ENCODE data around the gene POC1A.

Gene POC1A

GRCh38 chr3:52143616-52144015, 10.6 kb downstream of the POC1A start:
- Histone ChIP-seq H3K27ac (ENCODE audit: low read length) (no peak overlapping the region), H3K4me2 (ENCODE audit: low read length) (no peak overlapping the region), H4K20me1 (ENCODE audit: insufficient read depth, low read length) (peaks cover 19% of the 10 kb centered on the region), H3K9me3 (ENCODE audit: insufficient read depth, low read length) (no peaks in the 10 kb centered on the region), H3K4me1 (ENCODE audit: low read length) (peaks cover 2% of the 10 kb centered on the region; the same call in 1 of the 2 replicates), H3K9ac (ENCODE audit: low read length) (no peak overlapping the region), H3K36me3 (replicated peaks; ENCODE audit: low read depth, low read length) (peaks cover 55% of the 10 kb centered on the region), H2AFZ (ENCODE audit: low read depth, low read length) (no peak overlapping the region), H3K4me3 (ENCODE audit: low read length) (no peak overlapping the region), H3K79me2 (ENCODE audit: low read length) (no peaks in the 10 kb centered on the region), H3K27me3 (ENCODE audit: low read depth, low read length) (no peaks in the 10 kb centered on the region)
- no peak for TF ChIP-seq CTCF (IDR thresholded peaks at IDR 0.05; ENCODE audit: low read depth, low read length)
- no peak for TF ChIP-seq EZH2phosphoT487 (IDR thresholded peaks at IDR 0.05; ENCODE audit: low read depth)

- no peak overlapping the region for H3K9ac ChIP-seq (ENCODE audit: low read length)
These were observed 11.1 kb downstream of the POC1A start for GRCh38 chr3:52143156-52143555.

GRCh38 chr3:52141751-52142150, 12.5 kb downstream of the POC1A start:
- no peak overlapping the region for H3K9ac ChIP-seq (ENCODE audit: low read length)
- TF ChIP-seq EZH2phosphoT487 (IDR thresholded peaks at IDR 0.05; ENCODE audit: low read depth) (no peak), CTCF (IDR thresholded peaks at IDR 0.05; ENCODE audit: low read depth, low read length) (no peak)
- H3K79me2 ChIP-seq (ENCODE audit: low read length), result no peaks in the 10 kb centered on the region
- H3K4me2 ChIP-seq (ENCODE audit: low read length), result no peak overlapping the region
- no peak overlapping the region for H3K4me3 ChIP-seq (ENCODE audit: low read length)
- H2AFZ ChIP-seq (ENCODE audit: low read depth, low read length), result no peak overlapping the region
- no peaks in the 10 kb centered on the region for H3K27me3 ChIP-seq (ENCODE audit: low read depth, low read length)
- no peaks in the 10 kb centered on the region for H3K9me3 ChIP-seq (ENCODE audit: insufficient read depth, low read length)
- H3K36me3 ChIP-seq (replicated peaks; ENCODE audit: low read depth, low read length), result peaks cover 48% of the 10 kb centered on the region
- peaks cover 2% of the 10 kb centered on the region; the same call in 1 of the 2 replicates for H3K4me1 ChIP-seq (ENCODE audit: low read length)
- no peak overlapping the region for H3K27ac ChIP-seq (ENCODE audit: low read length)
- H4K20me1 ChIP-seq (ENCODE audit: insufficient read depth, low read length), result peaks cover 19% of the 10 kb centered on the region

More at GRCh38 chr3:52143156-52143555, 11.1 kb downstream of the POC1A start:
- peaks cover 2% of the 10 kb centered on the region; the same call in 1 of the 2 replicates for H3K4me1 ChIP-seq (ENCODE audit: low read length)
- no peak overlapping the region for H3K4me3 ChIP-seq (ENCODE audit: low read length)
- peaks cover 19% of the 10 kb centered on the region for H4K20me1 ChIP-seq (ENCODE audit: insufficient read depth, low read length)
- H2AFZ ChIP-seq (ENCODE audit: low read depth, low read length), result no peak overlapping the region
- TF ChIP-seq CTCF (IDR thresholded peaks at IDR 0.05; ENCODE audit: low read depth, low read length) (no peak), EZH2phosphoT487 (IDR thresholded peaks at IDR 0.05; ENCODE audit: low read depth) (no peak)
- H3K9me3 ChIP-seq (ENCODE audit: insufficient read depth, low read length), result no peaks in the 10 kb centered on the region
- H3K4me2 ChIP-seq (ENCODE audit: low read length), result no peak overlapping the region
- peaks cover 51% of the 10 kb centered on the region for H3K36me3 ChIP-seq (replicated peaks; ENCODE audit: low read depth, low read length)
- no peaks in the 10 kb centered on the region for H3K79me2 ChIP-seq (ENCODE audit: low read length)
- H3K27ac ChIP-seq (ENCODE audit: low read length), result no peak overlapping the region
- no peaks in the 10 kb centered on the region for H3K27me3 ChIP-seq (ENCODE audit: low read depth, low read length)

- peaks cover 19% of the 10 kb centered on the region for H4K20me1 ChIP-seq (ENCODE audit: insufficient read depth, low read length)
- H3K4me1 ChIP-seq (ENCODE audit: low read length), result peaks cover 2% of the 10 kb centered on the region; the same call in 1 of the 2 replicates
- no peaks in the 10 kb centered on the region for H3K27me3 ChIP-seq (ENCODE audit: low read depth, low read length)
- no peak for TF ChIP-seq CTCF (IDR thresholded peaks at IDR 0.05; ENCODE audit: low read depth, low read length)
- TF ChIP-seq EZH2phosphoT487 (IDR thresholded peaks at IDR 0.05; ENCODE audit: low read depth), result no peak
- H3K9ac ChIP-seq (ENCODE audit: low read length), result no peak overlapping the region
- H3K9me3 ChIP-seq (ENCODE audit: insufficient read depth, low read length), result no peaks in the 10 kb centered on the region
- no peak overlapping the region for H3K27ac ChIP-seq (ENCODE audit: low read length)
- no peaks in the 10 kb centered on the region for H3K79me2 ChIP-seq (ENCODE audit: low read length)
- H3K36me3 ChIP-seq (replicated peaks; ENCODE audit: low read depth, low read length), result peaks cover 39% of the 10 kb centered on the region
- no peak overlapping the region for H3K4me3 ChIP-seq (ENCODE audit: low read length)
- H3K4me2 ChIP-seq (ENCODE audit: low read length), result no peak overlapping the region
- H2AFZ ChIP-seq (ENCODE audit: low read depth, low read length), result no peak overlapping the region
These were observed 13.5 kb downstream of the POC1A start for GRCh38 chr3:52140769-52141168.
